K562 (cell line): Measurements from ENCODE around the gene OOSP4B. TPM values are rescaled to one million over a fixed set of nuclear protein-coding genes. Genes with fewer than 3 reads are reported as not detected.

ENCODE experiments used
- BCL6 ChIP-seq: fragments of 250-450 bp; sonication (Bioruptor Pico); IDR thresholded peaks from 2 replicates; pipeline ENCODE4 v1.4.0; 2020
- BCLAF1 ChIP-seq, 2 experiments: fragments of 450-650 bp in 1 of 2; IDR thresholded peaks; 2 replicates each; pipeline ENCODE4 v1.6.1; 2011 to 2017; ENCODE audit warnings: low read depth in 2 of 2, antibody characterized with exemption in 1 of 2, borderline replicate concordance in 1 of 2, low read length in 1 of 2, mild to moderate bottlenecking in 1 of 2, mixed read lengths in 1 of 2; ENCODE audit not compliant: control insufficient read depth in 1 of 2
- IRF1 ChIP-seq: sonication (generic); formaldehyde crosslinking; IDR thresholded peaks from 2 replicates; pipeline ENCODE4 v1.8.0; 2022; ENCODE audit warnings: missing genetic modification reagents, mild to moderate bottlenecking, borderline replicate concordance
- SMAD4 ChIP-seq: fragments of 250-450 bp; sonication (Bioruptor Pico); conservative IDR thresholded peaks from 2 replicates; pipeline ENCODE4 v1.8.0; 2021; ENCODE audit warnings: inconsistent platforms, mild to moderate bottlenecking, moderate library complexity
- TSC22D4 ChIP-seq: fragments of 450-650 bp; IDR thresholded peaks from 2 replicates; pipeline ENCODE4 v1.6.1; 2016; ENCODE audit warnings: missing genetic modification characterization, missing biosample characterization, control low read depth
- VEZF1 ChIP-seq: fragments of 200-800 bp; sonication (Bioruptor generic); IDR thresholded peaks from 2 replicates; pipeline ENCODE4 v1.6.1; 2017; ENCODE audit warnings: missing genetic modification characterization, missing compliant biosample characterization
- ZNF174 ChIP-seq: fragments of 250-450 bp; sonication (Bioruptor Pico); IDR thresholded peaks from 2 replicates; pipeline ENCODE4 v1.4.0; 2020; ENCODE audit warnings: mild to moderate bottlenecking
- polyA plus RNA-seq, 8 experiments: library from polyadenylated mRNA; depleted of rRNA in 4 of 8; stranded (reverse) in 5 of 8; unstranded in 3 of 8; fragments of >200 nt; fragmentation: Nextera tagmentation in 2 of 8; fragmentation: Illumina TruSeq in 1 of 8; extraction: Ambion mirVana in 2 of 8; extraction: Trizol in 1 of 8; gene quantifications; 2 replicates each; pipeline versions ENCODE4 v1.2.1 to v1.2.3, GENCODE V29; 2011 to 2014; ENCODE audit warnings: inconsistent platforms in 1 of 8, missing spikeins in 1 of 8
- total RNA-seq, 7 experiments: library from RNA; depleted of rRNA in 6 of 7; stranded (reverse); fragments of >200 nt in 6 of 7; fragmentation: Illumina TruSeq in 2 of 7; extraction: Trizol in 2 of 7; gene quantifications; 2 replicates each; pipeline versions ENCODE4 v1.2.1 to v1.2.3, GENCODE V29; 2011 to 2021; ENCODE audit warnings: low replicate concordance in 1 of 7

The OOSP4B gene
- total and polyA plus RNA-seq, 9 of the 15 experiments (the other 6 are each of a cell fraction or from before 2014, with no cell fraction given) = 0.10 to 0.43 (median 0.15) TPM; not detected in 5

GRCh38 chr11:60016881-60017280, at the start of gene OOSP4B (continued):
- TF ChIP-seq BCLAF1 (IDR thresholded peaks at IDR 0.05; ENCODE audit: borderline replicate concordance in 1 of 2, control insufficient read depth in 1 of 2, low read depth in 2 of 2, low read length in 1 of 2) (no peak), TSC22D4 (tag) (no peak), SMAD4 (CRISPR knock-in tag) (no peak), VEZF1 (no peak), BCL6 (CRISPR knock-in tag) (no peak), ZNF174 (CRISPR knock-in tag) (no peak), IRF1 (CRISPR knock-in tag) (no peak)
- TF ChIP-seq, all 486 proteins: peak for 0
